Chondrocyte (in vitro differentiated cells): ENCODE data around the gene PTGDR. TPM values are rescaled to one million over a fixed set of nuclear protein-coding genes. Genes with fewer than 3 reads are reported as not detected.

Source experiments
- DNase-seq: peaks from one replicate; pipeline ENCODE4 v3.0.0; 2021; ENCODE audit warnings: mixed read lengths, low spot score
- H3K27ac Mint-ChIP-seq: one replicate; pipeline ENCODE4 v1.8.0; 2021; ENCODE audit warnings: mild to moderate bottlenecking, moderate library complexity, mixed read lengths; ENCODE audit not compliant: unreplicated experiment
- H3K27me3 Mint-ChIP-seq: 2 replicates; pipeline ENCODE4 v1.8.0; 2021; ENCODE audit warnings: low read depth, mixed read lengths
- H3K36me3 Mint-ChIP-seq: 2 replicates; pipeline ENCODE4 v1.8.0; 2021; ENCODE audit warnings: low read depth, mixed read lengths
- H3K4me1 Mint-ChIP-seq: 2 replicates; pipeline ENCODE4 v1.8.0; 2021; ENCODE audit warnings: low read depth, mild to moderate bottlenecking, mixed read lengths
- H3K4me3 Mint-ChIP-seq: one replicate; pipeline ENCODE4 v1.8.0; 2021; ENCODE audit warnings: mild to moderate bottlenecking, moderate library complexity, mixed read lengths; ENCODE audit not compliant: unreplicated experiment
- H3K9me3 Mint-ChIP-seq: 2 replicates; pipeline ENCODE4 v1.8.0; 2021; ENCODE audit warnings: low read depth, mixed read lengths
- CTCF ChIP-seq: fragments of 200-600 bp; sonication (generic); IDR thresholded peaks from 2 replicates; pipeline ENCODE4 v1.5.0; 2021; ENCODE audit warnings: antibody characterized with exemption, mild to moderate bottlenecking, moderate library complexity
- total RNA-seq: library from RNA; stranded (reverse); gene quantifications from 3 replicates; pipeline ENCODE4 v1.2.1, GENCODE V29; 2021

PTGDR gene
- total RNA-seq, 1 donor from 2014 or later = 0.07 TPM

GRCh38 chr14:52227619-52228222 lies 39.8 kb upstream of the PTGDR start:
- H3K27ac Mint-ChIP-seq = no peak overlapping the region
- H3K4me1 Mint-ChIP-seq = peaks cover 11% of the 10 kb centered on the region
- H3K36me3 Mint-ChIP-seq = no peaks in the 10 kb centered on the region
- no peak for DNase-seq
- no peaks in the 10 kb centered on the region for H3K27me3 Mint-ChIP-seq
- no peaks in the 10 kb centered on the region for H3K9me3 Mint-ChIP-seq
- H3K4me3 Mint-ChIP-seq = no peak overlapping the region
- no peak for TF ChIP-seq CTCF

- no peak overlapping the region for H3K4me3 Mint-ChIP-seq
- no peak for TF ChIP-seq CTCF
- no peaks in the 10 kb centered on the region for H3K27me3 Mint-ChIP-seq
- no peak for DNase-seq
- H3K36me3 Mint-ChIP-seq = no peaks in the 10 kb centered on the region
- peaks cover 20% of the 10 kb centered on the region for H3K4me1 Mint-ChIP-seq
- no peaks in the 10 kb centered on the region for H3K9me3 Mint-ChIP-seq
- H3K27ac Mint-ChIP-seq = no peak overlapping the region
Measured at GRCh38 chr14:52233693-52234092, 33.8 kb upstream of the PTGDR start.

GRCh38 chr14:52235434-52235833 lies 32.1 kb upstream of the PTGDR start:
- no peak overlapping the region for H3K4me3 Mint-ChIP-seq
- H3K27me3 Mint-ChIP-seq = no peaks in the 10 kb centered on the region
- H3K9me3 Mint-ChIP-seq = no peaks in the 10 kb centered on the region
- H3K27ac Mint-ChIP-seq = no peak overlapping the region
- peaks cover 20% of the 10 kb centered on the region for H3K4me1 Mint-ChIP-seq
- TF ChIP-seq CTCF = no peak
- no peaks in the 10 kb centered on the region for H3K36me3 Mint-ChIP-seq
- no peak for DNase-seq

- no peak for DNase-seq
- no peaks in the 10 kb centered on the region for H3K9me3 Mint-ChIP-seq
- H3K4me3 Mint-ChIP-seq = no peak overlapping the region
- no peak for TF ChIP-seq CTCF
- H3K27me3 Mint-ChIP-seq = no peaks in the 10 kb centered on the region
- no peak overlapping the region for H3K27ac Mint-ChIP-seq
- H3K36me3 Mint-ChIP-seq = no peaks in the 10 kb centered on the region
- H3K4me1 Mint-ChIP-seq = peaks cover 25% of the 10 kb centered on the region
Measured at GRCh38 chr14:52235866-52236510, 31.5 kb upstream of the PTGDR start.

- H3K4me3 Mint-ChIP-seq = no peak overlapping the region
- H3K27me3 Mint-ChIP-seq = no peaks in the 10 kb centered on the region
- TF ChIP-seq CTCF = no peak
- no peaks in the 10 kb centered on the region for H3K36me3 Mint-ChIP-seq
- no peak for DNase-seq
- H3K9me3 Mint-ChIP-seq = no peaks in the 10 kb centered on the region
- no peak overlapping the region for H3K27ac Mint-ChIP-seq
- peaks cover 38% of the 10 kb centered on the region for H3K4me1 Mint-ChIP-seq
Measured at GRCh38 chr14:52238682-52239081, 28.8 kb upstream of the PTGDR start.
